Hematopoietic multipotent progenitor cell treated with erythropoietin and hydrocortisone succinate and interleukin-3 and kit ligand, for 17 days (in vitro differentiated cells): ENCODE results near the gene SDCBP2.

Source experiments
- DNase-seq: peaks from one replicate; pipeline ENCODE4 v3.0.0-alpha.2; 2015; ENCODE audit warnings: low spot score

SDCBP2 gene

GRCh38 chr20:1312904-1313235, 16.1 kb downstream of the SDCBP2 start:
- DNase-seq = no peak

- DNase-seq = no peak
Observed at GRCh38 chr20:1312308-1312707, 16.6 kb downstream of the SDCBP2 start.

GRCh38 chr20:1310506-1311190, 18.3 kb downstream of the SDCBP2 start:
- no peak for DNase-seq

GRCh38 chr20:1310071-1310470, 18.9 kb downstream of the SDCBP2 start:
- DNase-seq = no peak

- no peak for DNase-seq
Observed at GRCh38 chr20:1309439-1309847, 19.5 kb downstream of the SDCBP2 start.

- no peak for DNase-seq
Observed at GRCh38 chr20:1308702-1309095, 20.2 kb downstream of the SDCBP2 start.

GRCh38 chr20:1308067-1308701, 20.8 kb downstream of the SDCBP2 start:
- DNase-seq = no peak

GRCh38 chr20:1307571-1307971, 21.4 kb downstream of the SDCBP2 start:
- no peak for DNase-seq

GRCh38 chr20:1307171-1307570, 21.8 kb downstream of the SDCBP2 start:
- DNase-seq = no peak

- DNase-seq = no peak
Observed at GRCh38 chr20:1306316-1307135, 22.4 kb downstream of the SDCBP2 start.

- DNase-seq = no peak
Observed at GRCh38 chr20:1305712-1306111, 23.2 kb downstream of the SDCBP2 start.

GRCh38 chr20:1304710-1305515, 24.0 kb downstream of the SDCBP2 start:
- DNase-seq = no peak

- no peak for DNase-seq
Observed at GRCh38 chr20:1302685-1303541, 26.0 kb downstream of the SDCBP2 start.

- no peak for DNase-seq
Observed at GRCh38 chr20:1301031-1301529, 27.9 kb downstream of the SDCBP2 start.

GRCh38 chr20:1300083-1300840, 28.7 kb downstream of the SDCBP2 start:
- DNase-seq = no peak

GRCh38 chr20:1299522-1299921, 29.4 kb downstream of the SDCBP2 start:
- no peak for DNase-seq

- no peak for DNase-seq
Observed at GRCh38 chr20:1298888-1299511, 29.9 kb downstream of the SDCBP2 start.

- DNase-seq = no peak
Observed at GRCh38 chr20:1298166-1298565, 30.8 kb downstream of the SDCBP2 start.

- no peak for DNase-seq
Observed at GRCh38 chr20:1297486-1297885, 31.5 kb downstream of the SDCBP2 start.

- no peak for DNase-seq
Observed at GRCh38 chr20:1296922-1297321, 32.0 kb downstream of the SDCBP2 start.
